Type B pancreatic cell (in vitro differentiated cells): ENCODE results near the gene RANGRF. TPM values are rescaled to one million over a fixed set of nuclear protein-coding genes. Genes with fewer than 3 reads are reported as not detected.

Source experiments
- DNase-seq: peaks from one replicate; pipeline ENCODE4 v3.0.0; 2021; ENCODE audit warnings: mixed read lengths; ENCODE audit not compliant: unreplicated experiment; ENCODE audit errors: extremely low spot score
- H3K27ac Mint-ChIP-seq: 2 replicates; pipeline ENCODE4 v1.8.0; 2021; ENCODE audit warnings: mild to moderate bottlenecking, mixed read lengths
- H3K27me3 Mint-ChIP-seq: 2 replicates; pipeline ENCODE4 v1.8.0; 2021; ENCODE audit warnings: mixed read lengths
- H3K36me3 Mint-ChIP-seq: 2 replicates; pipeline ENCODE4 v1.8.0; 2021; ENCODE audit warnings: mixed read lengths
- H3K4me1 Mint-ChIP-seq: one replicate; pipeline ENCODE4 v1.8.0; 2021; ENCODE audit warnings: mixed read lengths; ENCODE audit not compliant: unreplicated experiment
- H3K4me3 Mint-ChIP-seq: 2 replicates; pipeline ENCODE4 v1.8.0; 2021; ENCODE audit warnings: mild to moderate bottlenecking, mixed read lengths
- H3K9me3 Mint-ChIP-seq: 2 replicates; pipeline ENCODE4 v1.8.0; 2021; ENCODE audit warnings: mixed read lengths
- CTCF ChIP-seq: fragments of 200-600 bp; sonication (generic); conservative IDR thresholded peaks from 2 replicates; pipeline ENCODE4 v1.5.0; 2021; ENCODE audit warnings: antibody characterized with exemption, mild to moderate bottlenecking
- total RNA-seq: library from RNA; stranded (reverse); gene quantifications from 2 replicates; pipeline ENCODE4 v1.2.1, GENCODE V29; 2021; ENCODE audit warnings: low replicate concordance

RANGRF gene
- total RNA-seq, 1 donor from 2014 or later, result 30.9 TPM

GRCh38 chr17:8327303-8327649 lies 38.8 kb downstream of the RANGRF start:
- Mint-ChIP-seq H3K36me3 (no peaks in the 10 kb centered on the region), H3K4me1 (no peaks in the 10 kb centered on the region), H3K27me3 (peaks cover 42% of the 10 kb centered on the region), H3K9me3 (no peaks in the 10 kb centered on the region), H3K27ac (no peak overlapping the region), H3K4me3 (peak overlapping the region; percentile 79)
- no peak for TF ChIP-seq CTCF
- DNase-seq, result no peak

- Mint-ChIP-seq H3K27me3 (peaks cover 11% of the 10 kb centered on the region), H3K4me1 (no peaks in the 10 kb centered on the region), H3K27ac (no peak overlapping the region), H3K36me3 (no peaks in the 10 kb centered on the region), H3K4me3 (no peak overlapping the region), H3K9me3 (no peaks in the 10 kb centered on the region)
- TF ChIP-seq CTCF, result no peak
- DNase-seq, result no peak
These were observed 43.7 kb downstream of the RANGRF start for GRCh38 chr17:8332128-8332527.

GRCh38 chr17:8332688-8333087 lies 44.2 kb downstream of the RANGRF start:
- TF ChIP-seq CTCF, result no peak
- H3K9me3 Mint-ChIP-seq, result no peaks in the 10 kb centered on the region
- peaks cover 5% of the 10 kb centered on the region for H3K27me3 Mint-ChIP-seq
- DNase-seq, result no peak
- no peaks in the 10 kb centered on the region for H3K36me3 Mint-ChIP-seq
- no peak overlapping the region for H3K4me3 Mint-ChIP-seq
- H3K4me1 Mint-ChIP-seq, result no peaks in the 10 kb centered on the region
- H3K27ac Mint-ChIP-seq, result no peak overlapping the region

- peaks cover 2% of the 10 kb centered on the region for H3K4me1 Mint-ChIP-seq
- no peak for TF ChIP-seq CTCF
- H3K4me3 Mint-ChIP-seq, result no peak overlapping the region
- peaks cover 11% of the 10 kb centered on the region for H3K27me3 Mint-ChIP-seq
- no peak for DNase-seq
- no peaks in the 10 kb centered on the region for H3K36me3 Mint-ChIP-seq
- H3K27ac Mint-ChIP-seq, result no peak overlapping the region
- H3K9me3 Mint-ChIP-seq, result no peaks in the 10 kb centered on the region
These were observed 44.8 kb downstream of the RANGRF start for GRCh38 chr17:8333281-8333680.

GRCh38 chr17:8337802-8338752 lies 49.6 kb downstream of the RANGRF start:
- no peaks in the 10 kb centered on the region for H3K9me3 Mint-ChIP-seq
- no peak overlapping the region for H3K27ac Mint-ChIP-seq

More at GRCh38 chr17:8337802-8338752, 49.6 kb downstream of the RANGRF start:
- peaks cover 9% of the 10 kb centered on the region for H3K4me1 Mint-ChIP-seq
- no peaks in the 10 kb centered on the region for H3K36me3 Mint-ChIP-seq
- DNase-seq, result no peak
- TF ChIP-seq CTCF, result no peak
- peaks cover 10% of the 10 kb centered on the region for H3K27me3 Mint-ChIP-seq
- no peak overlapping the region for H3K4me3 Mint-ChIP-seq
